ENCODE results near the gene RASGRF2.

Gene RASGRF2

GRCh38 chr5:80978772-80979317 lies 18.7 kb downstream of the RASGRF2 start:
- no peak overlapping the region for H3K27ac ChIP-seq
- H3K27me3 ChIP-seq (replicated peaks), result no peaks in the 10 kb centered on the region
- H3K36me3 ChIP-seq (replicated peaks), result no peaks in the 10 kb centered on the region
- DNase-seq, result no peak
- in situ Hi-C loops (cut with HindIII; ENCODE audit: low pct_ligation_motif_present, low sequenced_read_pairs), result no loop called here
- TF ChIP-seq, protein P1, sequence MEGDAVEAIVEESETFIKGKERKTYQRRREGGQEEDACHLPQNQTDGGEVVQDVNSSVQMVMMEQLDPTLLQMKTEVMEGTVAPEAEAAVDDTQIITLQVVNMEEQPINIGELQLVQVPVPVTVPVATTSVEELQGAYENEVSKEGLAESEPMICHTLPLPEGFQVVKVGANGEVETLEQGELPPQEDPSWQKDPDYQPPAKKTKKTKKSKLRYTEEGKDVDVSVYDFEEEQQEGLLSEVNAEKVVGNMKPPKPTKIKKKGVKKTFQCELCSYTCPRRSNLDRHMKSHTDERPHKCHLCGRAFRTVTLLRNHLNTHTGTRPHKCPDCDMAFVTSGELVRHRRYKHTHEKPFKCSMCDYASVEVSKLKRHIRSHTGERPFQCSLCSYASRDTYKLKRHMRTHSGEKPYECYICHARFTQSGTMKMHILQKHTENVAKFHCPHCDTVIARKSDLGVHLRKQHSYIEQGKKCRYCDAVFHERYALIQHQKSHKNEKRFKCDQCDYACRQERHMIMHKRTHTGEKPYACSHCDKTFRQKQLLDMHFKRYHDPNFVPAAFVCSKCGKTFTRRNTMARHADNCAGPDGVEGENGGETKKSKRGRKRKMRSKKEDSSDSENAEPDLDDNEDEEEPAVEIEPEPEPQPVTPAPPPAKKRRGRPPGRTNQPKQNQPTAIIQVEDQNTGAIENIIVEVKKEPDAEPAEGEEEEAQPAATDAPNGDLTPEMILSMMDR (IDR thresholded peaks at IDR 0.05; ENCODE audit: low read depth, low read length, missing control alignments), result no peak
- no peak overlapping the region for H3K4me3 ChIP-seq (ENCODE audit: low read depth, low read length)

- DNase-seq, result no peak
- no peaks in the 10 kb centered on the region for H3K36me3 ChIP-seq (replicated peaks)
- no peak overlapping the region for H3K27ac ChIP-seq
- no peaks in the 10 kb centered on the region for H3K27me3 ChIP-seq (replicated peaks)
- TF ChIP-seq, protein P1 (IDR thresholded peaks at IDR 0.05; ENCODE audit: low read depth, low read length, missing control alignments), result no peak
- in situ Hi-C loops (cut with HindIII; ENCODE audit: low pct_ligation_motif_present, low sequenced_read_pairs), result no loop called here
- no peak overlapping the region for H3K4me3 ChIP-seq (ENCODE audit: low read depth, low read length)
Observed at GRCh38 chr5:80982093-80982492, 21.9 kb downstream of the RASGRF2 start.

DNA sequence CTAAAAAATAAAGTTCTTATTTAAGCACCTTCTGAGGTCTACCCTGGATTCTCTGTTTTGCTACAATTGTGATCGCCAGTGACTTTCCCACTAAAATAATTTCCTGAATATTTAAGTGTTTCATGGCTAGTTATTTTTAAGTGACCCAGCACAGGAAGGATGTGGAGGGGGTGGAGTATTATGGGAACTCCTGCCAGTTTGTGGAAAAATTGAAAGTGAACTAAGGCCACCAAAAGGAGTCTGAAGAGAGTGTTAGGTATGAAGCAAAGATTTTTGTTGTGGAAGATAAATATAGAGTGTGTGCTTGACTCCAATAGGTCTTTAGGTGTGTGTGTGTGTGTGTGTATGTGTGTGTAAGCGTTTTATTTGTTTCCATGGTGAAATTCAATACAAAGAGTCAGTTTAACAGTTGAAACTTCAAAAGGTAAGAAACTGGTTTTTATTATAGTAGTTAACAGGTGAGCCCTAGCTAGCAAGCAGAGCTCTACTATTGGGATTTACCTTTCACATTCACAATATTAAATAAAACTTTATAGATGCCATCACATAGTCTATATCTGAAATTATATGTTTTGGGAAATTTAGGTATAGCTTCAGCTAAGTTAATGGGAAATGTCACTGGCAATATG lies 25.6 kb downstream of the RASGRF2 start:
- in situ Hi-C loops (cut with HindIII; ENCODE audit: low pct_ligation_motif_present, low sequenced_read_pairs), result no loop called here

GRCh38 chr5:80986382-80986781 lies 26.2 kb downstream of the RASGRF2 start:
- H3K27ac ChIP-seq, result no peak overlapping the region
- in situ Hi-C loops (cut with HindIII; ENCODE audit: low pct_ligation_motif_present, low sequenced_read_pairs), result no loop called here

More for the DNA sequence above, 25.6 kb downstream of the RASGRF2 start:
- Histone ChIP-seq H3K27ac (no peak overlapping the region), H3K27me3 (replicated peaks) (no peaks in the 10 kb centered on the region), H3K4me3 (ENCODE audit: low read depth, low read length) (no peak overlapping the region), H3K36me3 (replicated peaks) (no peaks in the 10 kb centered on the region)
- DNase-seq, result no peak
- TF ChIP-seq, protein P1 (IDR thresholded peaks at IDR 0.05; ENCODE audit: low read depth, low read length, missing control alignments), result no peak

GRCh38 chr5:80987078-80987766 lies 27.1 kb downstream of the RASGRF2 start:
- no peak overlapping the region for H3K4me3 ChIP-seq (ENCODE audit: low read depth, low read length)
- in situ Hi-C loops (cut with HindIII; ENCODE audit: low pct_ligation_motif_present, low sequenced_read_pairs), result no loop called here
- H3K36me3 ChIP-seq (replicated peaks), result no peaks in the 10 kb centered on the region
- no peak for DNase-seq
- no peak overlapping the region for H3K27ac ChIP-seq
- H3K27me3 ChIP-seq (replicated peaks), result no peaks in the 10 kb centered on the region
- TF ChIP-seq, protein P1 (IDR thresholded peaks at IDR 0.05; ENCODE audit: low read depth, low read length, missing control alignments), result no peak

More at GRCh38 chr5:80986382-80986781, 26.2 kb downstream of the RASGRF2 start:
- no peak overlapping the region for H3K4me3 ChIP-seq (ENCODE audit: low read depth, low read length)
- TF ChIP-seq, protein P1 (IDR thresholded peaks at IDR 0.05; ENCODE audit: low read depth, low read length, missing control alignments), result no peak
- no peaks in the 10 kb centered on the region for H3K36me3 ChIP-seq (replicated peaks)
- no peaks in the 10 kb centered on the region for H3K27me3 ChIP-seq (replicated peaks)
- DNase-seq, result no peak

All from brain microvascular endothelial cell (primary cell).